ENCODE results near the gene PHEX. TPM values are rescaled to one million over a fixed set of nuclear protein-coding genes. Genes with fewer than 3 reads are reported as not detected.
A peak's percentile ranks its signal among the peaks of the same experiment; 100 is the strongest.
"Not testable (repeated sequence)": the region's sequence is repeated elsewhere in the genome, so short reads cannot be mapped to it uniquely, and the experiment has no call there.

Gene PHEX
- total RNA-seq, 1 donor from 2014 or later = 0.09 TPM

GRCh38 chrX:22192419-22193060 lies 160.4 kb downstream of the PHEX start:
- DNase-seq (ENCODE audit: low spot score) (peak; percentile 77), ATAC-seq (peak; percentile 79)
- intact Hi-C loops (cut with DNase I) = no loop called here

- DNase-seq (ENCODE audit: low spot score) = no peak
- intact Hi-C loops (cut with DNase I) = no loop called here
- no peak for ATAC-seq
Measured at GRCh38 chrX:22193851-22194659, 161.9 kb downstream of the PHEX start.

DNA sequence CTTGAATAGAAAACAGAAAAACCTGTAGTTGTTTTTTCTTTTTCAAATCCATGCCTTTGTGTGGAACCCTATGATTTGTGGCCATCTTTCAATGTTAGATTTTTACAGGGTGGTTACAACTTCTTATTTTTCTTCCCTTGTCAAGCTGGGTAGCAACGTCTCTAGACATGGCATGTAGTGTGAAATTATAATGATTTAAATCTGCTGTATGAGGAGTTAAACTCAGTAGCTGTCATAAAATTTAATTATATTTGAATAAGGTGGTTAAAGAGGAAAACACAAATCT lies 162.5 kb downstream of the PHEX start:
- intact Hi-C loops (cut with DNase I) = no loop called here
- ATAC-seq (no peak), DNase-seq (ENCODE audit: low spot score) (no peak)

DNA sequence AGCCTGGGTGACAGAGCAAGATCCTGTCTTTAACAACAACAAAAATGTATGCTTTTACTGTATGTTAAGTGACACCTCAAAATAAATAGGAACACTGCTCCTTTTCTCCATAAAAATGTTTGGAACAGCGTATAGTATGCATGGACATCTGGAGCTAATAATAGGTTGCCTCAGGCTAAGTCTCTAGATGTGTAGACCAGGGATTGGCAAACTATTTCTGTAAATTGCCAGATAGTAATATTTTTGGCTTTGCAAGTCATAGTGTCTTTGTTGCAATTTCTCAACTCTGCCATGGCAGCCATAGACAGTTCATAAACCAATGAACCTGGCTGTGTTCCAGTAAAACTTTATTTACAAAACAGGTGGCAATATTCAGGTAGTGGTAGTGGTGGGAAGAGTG lies 164.0 kb downstream of the PHEX start:
- DNase-seq (ENCODE audit: low spot score) (no peak), ATAC-seq (no peak)
- intact Hi-C loops (cut with DNase I) = no loop called here

DNA sequence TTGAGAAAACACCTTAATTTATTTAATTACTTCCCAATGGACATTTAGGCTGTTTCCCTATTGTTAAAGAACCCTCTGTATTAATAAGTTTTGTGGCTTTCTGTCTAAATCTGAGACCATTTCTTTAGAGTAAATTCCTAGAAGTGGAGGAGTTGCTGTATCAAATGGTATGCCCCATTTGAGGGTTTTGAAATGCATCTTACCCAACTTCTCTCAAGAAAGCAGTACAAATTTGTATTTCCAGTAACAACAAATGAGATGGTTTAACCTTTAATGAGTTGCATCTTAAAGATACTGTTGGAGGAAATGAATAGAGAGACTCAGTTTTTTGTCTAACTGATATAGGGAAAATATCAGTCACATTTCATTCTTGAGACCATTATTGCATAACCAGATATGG lies 170.1 kb downstream of the PHEX start:
- intact Hi-C loops (cut with DNase I) = no loop called here
- ATAC-seq (no peak), DNase-seq (ENCODE audit: low spot score) (no peak)

DNA sequence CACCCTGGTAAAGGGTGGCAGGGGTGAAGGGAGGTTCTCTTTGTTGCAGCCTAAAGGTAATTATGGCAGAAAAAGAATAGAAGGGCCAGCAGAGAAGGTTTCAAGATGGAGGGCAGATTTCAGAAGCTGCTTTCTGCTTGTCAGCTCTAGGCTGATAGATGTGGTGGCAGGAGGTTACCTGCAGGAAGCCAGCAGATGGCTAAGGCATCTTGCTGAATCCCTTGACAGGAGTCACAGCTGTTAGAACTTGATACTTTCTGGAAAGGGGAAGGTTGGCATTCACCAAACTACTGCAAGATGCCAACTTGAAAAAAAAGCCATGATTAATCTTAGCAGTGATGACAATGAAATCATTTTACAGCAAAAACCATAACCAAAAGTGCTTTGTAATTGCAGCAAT lies 171.1 kb downstream of the PHEX start:
- intact Hi-C loops (cut with DNase I) = no loop called here
- DNase-seq (ENCODE audit: low spot score) = no peak
- ATAC-seq = no peak

GRCh38 chrX:22206781-22207180 lies 174.7 kb downstream of the PHEX start:
- no peak for DNase-seq (ENCODE audit: low spot score)
- intact Hi-C loops (cut with DNase I) = no loop called here
- no peak for ATAC-seq

GRCh38 chrX:22220941-22221340 lies 188.8 kb downstream of the PHEX start:
- ATAC-seq = no peak
- intact Hi-C loops (cut with DNase I) = no loop called here
- no peak for DNase-seq (ENCODE audit: low spot score)

GRCh38 chrX:22234380-22234779 lies 202.3 kb downstream of the PHEX start:
- intact Hi-C loops (cut with DNase I) = no loop called here
- DNase-seq (ENCODE audit: low spot score) (no peak), ATAC-seq (no peak)

- DNase-seq (ENCODE audit: low spot score) = no peak
Measured at GRCh38 chrX:22237479-22237878, 205.4 kb downstream of the PHEX start.

DNA sequence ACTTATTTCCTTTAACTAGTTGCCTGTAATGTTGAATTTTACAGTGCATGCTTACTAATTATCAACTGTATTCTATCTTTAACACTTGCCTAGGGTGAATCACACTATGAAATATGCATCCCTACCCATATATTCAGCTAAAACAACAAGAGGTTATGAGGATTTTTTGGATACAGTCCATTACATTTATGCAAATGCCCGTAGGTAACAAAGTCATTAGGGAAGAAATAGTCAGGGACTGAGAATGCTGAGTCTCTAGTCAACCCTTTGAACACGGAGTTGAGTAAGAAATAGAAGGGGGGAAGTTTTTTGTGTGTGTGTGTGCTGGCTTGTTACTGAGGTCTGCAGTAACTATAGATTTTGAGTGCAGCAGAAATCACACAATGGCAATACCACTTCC lies 214.5 kb downstream of the PHEX start:
- intact Hi-C loops (cut with DNase I) = no loop called here
- no peak for ATAC-seq
- no peak for DNase-seq (ENCODE audit: low spot score)

More at GRCh38 chrX:22237479-22237878, 205.4 kb downstream of the PHEX start:
- ATAC-seq = no peak
- intact Hi-C loops (cut with DNase I) = no loop called here

DNA sequence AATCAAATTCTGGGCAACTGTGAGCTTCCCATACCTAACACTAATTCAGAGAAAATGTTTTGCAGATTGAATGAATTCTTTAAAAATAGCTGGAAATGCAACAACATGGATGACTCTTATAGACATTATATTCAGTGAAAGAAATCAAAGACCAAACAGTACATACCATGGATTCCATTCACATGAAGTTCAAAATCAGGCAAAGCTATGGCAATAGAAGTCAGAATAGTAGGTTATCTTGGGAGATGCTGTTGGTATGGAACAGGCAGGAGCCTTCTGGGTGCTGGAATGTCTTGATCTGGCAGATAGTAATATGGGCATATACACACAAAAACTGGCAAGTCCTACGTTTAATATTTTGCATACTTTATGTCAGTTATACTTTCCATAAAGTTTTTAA lies 215.0 kb downstream of the PHEX start:
- ATAC-seq = no peak
- intact Hi-C loops (cut with DNase I) = no loop called here

GRCh38 chrX:22248401-22248800 lies 216.3 kb downstream of the PHEX start:
- ATAC-seq (no peak), DNase-seq (ENCODE audit: low spot score) (no peak)
- intact Hi-C loops (cut with DNase I) = no loop called here

More for the DNA sequence above, 215.0 kb downstream of the PHEX start:
- DNase-seq (ENCODE audit: low spot score) = no peak

DNA sequence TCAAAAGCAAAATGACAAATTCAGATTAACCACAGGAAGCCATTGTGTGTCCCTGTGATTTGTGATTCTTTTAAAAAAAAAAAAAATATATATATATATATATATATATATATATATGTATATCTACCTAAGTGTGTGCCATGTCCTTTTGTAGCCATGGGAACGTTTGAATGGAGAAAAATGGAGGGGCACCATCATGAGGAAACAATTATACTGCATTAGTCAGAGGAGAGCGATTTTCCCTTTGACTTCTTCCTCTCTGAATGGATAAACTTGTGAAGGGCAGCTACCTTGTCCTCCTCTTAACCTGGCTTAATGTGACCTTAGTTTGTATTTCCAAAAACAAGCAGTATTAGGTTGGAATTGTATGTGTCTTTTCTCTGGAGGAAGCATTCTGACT lies 217.2 kb downstream of the PHEX start:
- intact Hi-C loops (cut with DNase I) = no loop called here
- DNase-seq (ENCODE audit: low spot score) (no peak), ATAC-seq (no peak)

DNA sequence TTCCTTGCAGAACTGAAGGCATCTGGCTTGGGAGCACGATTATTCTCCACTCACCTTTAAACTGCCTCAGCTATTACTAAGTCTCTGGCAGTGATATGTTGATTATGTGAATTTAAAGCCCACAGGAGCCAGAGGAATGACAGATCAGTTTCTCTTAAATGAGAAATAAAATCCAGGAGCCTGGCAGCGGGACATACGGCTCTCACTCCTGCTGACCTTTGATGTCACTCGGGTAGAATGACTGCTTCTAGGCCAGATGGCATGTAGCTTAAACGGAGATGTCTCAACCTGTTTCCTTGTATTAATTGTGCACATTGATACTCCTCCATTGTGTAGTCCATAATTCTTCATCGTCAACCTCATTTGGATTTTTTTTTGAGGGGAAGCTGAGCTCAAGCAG lies 236.6 kb downstream of the PHEX start:
- no peak for ATAC-seq
- DNase-seq (ENCODE audit: low spot score) = no peak
- intact Hi-C loops (cut with DNase I) = no loop called here

DNA sequence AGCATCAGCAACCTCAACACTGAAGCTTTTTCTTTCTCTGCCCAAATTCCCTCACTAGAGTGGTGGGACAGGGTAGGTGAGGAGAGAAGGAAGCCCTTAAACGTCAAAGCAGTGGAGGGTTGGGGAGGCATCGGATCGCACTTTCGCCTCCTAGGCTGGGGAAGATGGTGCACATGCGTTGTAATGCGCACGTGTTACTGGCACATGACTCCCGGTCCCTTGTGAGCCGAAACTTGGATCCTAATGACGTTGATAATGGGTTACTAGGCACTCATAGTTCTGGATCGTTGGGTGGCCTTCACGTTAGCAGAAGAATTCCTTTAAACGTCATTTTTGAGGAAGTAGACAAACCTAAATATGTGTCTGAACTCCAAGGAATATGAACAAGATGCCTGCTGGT lies 240.5 kb downstream of the PHEX start, which contains the start of gene CBLL2:
CBLL2 (plus strand) TSS at position 301 of the 400 bp plus-strand sequence; CDS start at position 380, 79 bp downstream.
- ATAC-seq (no peak), DNase-seq (ENCODE audit: low spot score) (no peak)
- intact Hi-C loops (cut with DNase I) = no loop called here

DNA sequence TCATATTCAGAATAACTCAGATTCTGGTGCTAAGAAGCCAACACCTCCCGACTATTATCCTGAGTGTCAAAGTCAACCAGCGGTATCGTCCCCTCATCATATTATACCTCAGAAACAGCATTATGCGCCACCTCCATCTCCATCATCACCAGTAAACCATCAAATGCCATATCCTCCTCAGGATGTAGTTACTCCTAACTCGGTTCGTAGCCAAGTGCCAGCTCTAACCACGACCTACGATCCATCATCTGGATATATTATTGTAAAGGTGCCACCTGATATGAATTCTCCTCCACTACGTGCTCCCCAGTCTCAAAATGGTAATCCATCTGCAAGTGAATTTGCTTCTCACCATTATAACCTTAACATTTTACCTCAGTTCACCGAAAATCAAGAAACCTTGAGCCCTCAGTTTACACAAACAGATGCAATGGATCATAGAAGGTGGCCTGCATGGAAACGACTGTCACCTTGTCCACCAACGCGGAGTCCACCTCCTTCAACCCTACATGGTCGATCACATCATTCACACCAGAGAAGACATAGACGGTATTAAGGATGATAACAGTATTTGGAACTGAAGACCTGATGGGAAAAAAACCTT lies 241.7 kb downstream of the PHEX start:
- no peak for DNase-seq (ENCODE audit: low spot score)
- ATAC-seq = no peak
- intact Hi-C loops (cut with DNase I) = no loop called here

DNA sequence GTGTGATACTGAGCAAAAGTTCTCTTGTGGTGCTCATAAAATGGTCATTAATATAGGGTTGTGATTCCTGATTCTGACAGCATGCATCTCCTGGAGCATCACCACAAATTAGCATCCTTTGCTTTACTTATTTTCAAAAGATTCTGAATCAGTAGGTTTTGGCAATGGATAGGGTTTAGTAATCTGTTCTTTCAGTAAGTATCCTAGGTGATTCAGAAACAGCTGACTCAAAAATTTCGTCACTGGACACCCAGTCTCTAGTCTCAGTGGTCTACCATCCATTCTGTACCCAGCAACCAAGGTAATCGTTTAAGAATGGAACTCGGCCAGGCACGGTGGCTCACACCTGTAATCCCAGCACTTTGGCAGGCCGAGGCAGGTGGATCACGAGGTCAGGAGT lies 244.7 kb downstream of the PHEX start:
- no peak for ATAC-seq
- intact Hi-C loops (cut with DNase I) = no loop called here

GRCh38 chrX:22278375-22278774 lies 246.2 kb downstream of the PHEX start:
- intact Hi-C loops (cut with DNase I) = no loop called here
- DNase-seq (ENCODE audit: low spot score) (no peak), ATAC-seq (no peak)

More for the DNA sequence above, 244.7 kb downstream of the PHEX start:
- DNase-seq (ENCODE audit: low spot score) = no peak

DNA sequence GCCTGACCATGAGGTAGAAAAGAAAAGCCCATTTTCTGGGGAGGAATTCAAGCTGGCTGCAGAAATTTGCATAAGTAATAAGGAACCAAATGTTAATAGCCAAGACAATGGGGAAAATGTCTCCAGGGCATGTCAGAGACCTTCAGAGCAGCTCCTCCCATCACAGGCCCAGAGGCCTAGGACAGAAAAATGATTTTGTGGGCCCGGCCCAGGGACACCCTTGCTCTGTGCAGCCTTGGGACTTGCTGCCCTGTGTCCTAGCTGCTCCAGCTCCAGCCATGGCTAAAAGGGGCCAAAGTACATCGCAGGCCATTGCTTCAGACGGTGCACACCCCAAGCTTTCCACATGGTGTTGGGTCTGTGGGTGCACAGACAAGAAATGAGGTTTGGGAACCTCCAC lies 257.1 kb downstream of the PHEX start:
- ATAC-seq; intact Hi-C loops (cut with DNase I); DNase-seq (ENCODE audit: low spot score): not testable (repeated sequence)
